Keratinocyte (primary cell): ENCODE measurements around the gene SSPN. TPM values are rescaled to one million over a fixed set of nuclear protein-coding genes. Genes with fewer than 3 reads are reported as not detected.
"Not testable (repeated sequence)": the region's sequence is repeated elsewhere in the genome, so short reads cannot be mapped to it uniquely, and the experiment has no call there.

Experiments used
- DNase-seq: peaks from one replicate; pipeline ENCODE4 v3.0.0-alpha.2; 2011; ENCODE audit warnings: low read depth, missing footprints, low spot score
- FAIRE-seq: peaks from 2 replicates; lab custom pipeline; 2011; peaks lifted over from hg19 to GRCh38; lab: Jason Lieb, UNC
- H2AFZ ChIP-seq: 2 replicates; pipeline ENCODE4 v1.6.0; 2012; ENCODE audit warnings: low read length, control low read depth, inconsistent platforms; ENCODE audit not compliant: control insufficient read depth
- H3K27ac ChIP-seq: 2 replicates; pipeline ENCODE4 v1.5.1; 2011; ENCODE audit warnings: low read length; ENCODE audit not compliant: control insufficient read depth, insufficient read depth
- H3K27me3 ChIP-seq: 3 replicates; pipeline ENCODE4 v1.6.0; 2011; ENCODE audit warnings: low read length; ENCODE audit not compliant: control insufficient read depth, insufficient read depth; ENCODE audit errors: extremely low read depth
- H3K36me3 ChIP-seq, 2 experiments: 2 replicates in 1 of 2; 3 replicates in 1 of 2; pipeline ENCODE4 v1.5.1; 2011; ENCODE audit warnings: low read length in 2 of 2, mild to moderate bottlenecking in 1 of 2; ENCODE audit not compliant: control insufficient read depth in 2 of 2, insufficient read depth in 2 of 2; ENCODE audit errors: extremely low read depth in 1 of 2
- H3K4me1 ChIP-seq: 3 replicates; pipeline ENCODE4 v1.5.1; 2011; ENCODE audit warnings: low read length; ENCODE audit not compliant: control insufficient read depth, insufficient read depth; ENCODE audit errors: extremely low read depth
- H3K4me2 ChIP-seq: 3 replicates; pipeline ENCODE4 v1.6.0; 2011; ENCODE audit warnings: low read depth, low read length; ENCODE audit not compliant: control insufficient read depth, insufficient read depth; ENCODE audit errors: extremely low read depth
- H3K4me3 ChIP-seq, 3 experiments: fragments of 200-600 bp in 1 of 3; sonication (generic) in 1 of 3; 2 replicates in 2 of 3; 3 replicates in 1 of 3; pipeline ENCODE4 v1.5.1; 2011 to 2016; ENCODE audit warnings: low read length in 3 of 3, mild to moderate bottlenecking in 3 of 3, control low read depth in 2 of 3, inconsistent platforms in 1 of 3, low read depth in 1 of 3, mixed read lengths in 1 of 3, mixed run types in 1 of 3, moderate library complexity in 1 of 3; ENCODE audit not compliant: control insufficient read depth in 2 of 3, insufficient read depth in 2 of 3; ENCODE audit errors: extremely low read depth in 1 of 3
- H3K79me2 ChIP-seq: 2 replicates; pipeline ENCODE4 v1.6.0; 2012; ENCODE audit warnings: low read length; ENCODE audit not compliant: control insufficient read depth, insufficient read depth
- H3K9ac ChIP-seq: 3 replicates; pipeline ENCODE4 v1.6.0; 2011; ENCODE audit warnings: low read length; ENCODE audit not compliant: control insufficient read depth, insufficient read depth; ENCODE audit errors: extremely low read depth
- H3K9me1 ChIP-seq: 3 replicates; pipeline ENCODE4 v1.6.0; 2011; ENCODE audit warnings: low read length; ENCODE audit not compliant: control insufficient read depth, insufficient read depth; ENCODE audit errors: extremely low read depth
- H3K9me3 ChIP-seq: 2 replicates; pipeline ENCODE4 v1.5.1; 2012; ENCODE audit warnings: low read depth, low read length; ENCODE audit not compliant: control insufficient read depth
- H4K20me1 ChIP-seq: 3 replicates; pipeline ENCODE4 v1.6.0; 2011; ENCODE audit warnings: low read length; ENCODE audit not compliant: control insufficient read depth, insufficient read depth; ENCODE audit errors: extremely low read depth
- CTCF ChIP-seq, 3 experiments: IDR thresholded peaks in 1 of 3; conservative IDR thresholded peaks in 1 of 3; optimal IDR thresholded peaks in 1 of 3; 2 replicates in 2 of 3; 3 replicates in 1 of 3; pipeline versions ENCODE3 to v1.5.1; 2011; ENCODE audit warnings: low read length in 3 of 3, mild to moderate bottlenecking in 3 of 3, moderate library complexity in 2 of 3, control low read depth in 1 of 3, inconsistent platforms in 1 of 3; ENCODE audit not compliant: insufficient read depth in 2 of 3; ENCODE audit errors: extremely low read depth in 1 of 3
- EZH2 ChIP-seq: IDR thresholded peaks from one replicate; pipeline ENCODE4 v1.6.1; 2012; ENCODE audit warnings: inconsistent platforms, mild to moderate bottlenecking, low read length, moderate library complexity
- dilution Hi-C: fragments of 300-500 bp; cut with MboI; formaldehyde crosslinking; loops from one replicate; pipeline ENCODE4 v1.7.0; 2020; ENCODE audit warnings: low sequenced_read_pairs; ENCODE audit not compliant: extremely low pct_ligation_motif_present
- polyA plus RNA-seq, 5 experiments: library from polyadenylated mRNA; depleted of rRNA in 3 of 5; stranded (reverse) in 3 of 5; stranded (forward) in 1 of 5; unstranded in 1 of 5; fragments of >200 nt; gene quantifications; 1 replicate in 1 of 5; 2 replicates in 3 of 5; 3 replicates in 1 of 5; pipeline versions ENCODE4 v1.2.1 to v1.2.3, GENCODE V29; 2011 to 2012; ENCODE audit warnings: missing spikeins in 2 of 5, low read depth in 1 of 5, low replicate concordance in 1 of 5

SSPN gene
- polyA plus RNA-seq, 1 donor (not counting 4 experiments of a cell fraction or from before 2014, with no cell fraction given) = 1.0 TPM

- dilution Hi-C loops = no loop called here
These were observed 36.5 kb downstream of the SSPN start for GRCh38 chr12:26231921-26232320.

GRCh38 chr12:26233631-26234030 lies 38.3 kb downstream of the SSPN start:
- no peaks in the 10 kb centered on the region for H3K9me1 ChIP-seq
- TF ChIP-seq CTCF (optimal IDR thresholded peaks at IDR 0.05 in 1 of 3, IDR thresholded peaks at IDR 0.05 in 1 of 3, conservative IDR thresholded peaks at IDR 0.05 in 1 of 3; ENCODE audit: extremely low read depth in 1 of 3, insufficient read depth in 2 of 3, low read length in 3 of 3) = no peak
- no peak for TF ChIP-seq EZH2
- dilution Hi-C loops = no loop called here
- no peak overlapping the region for H3K4me2 ChIP-seq
- H3K9me3 ChIP-seq = no peaks in the 10 kb centered on the region
- H3K4me3 ChIP-seq = no peak overlapping the region
- H3K79me2 ChIP-seq = no peaks in the 10 kb centered on the region
- no peak overlapping the region for H3K9ac ChIP-seq
- H3K27ac ChIP-seq = no peak overlapping the region
- peaks cover 5% of the 10 kb centered on the region for H3K4me1 ChIP-seq
- no peaks in the 10 kb centered on the region for H3K36me3 ChIP-seq
- no peak for FAIRE-seq
- DNase-seq = no peak
- no peaks in the 10 kb centered on the region for H4K20me1 ChIP-seq
- no peak overlapping the region for H2AFZ ChIP-seq
- no peaks in the 10 kb centered on the region for H3K27me3 ChIP-seq

More at GRCh38 chr12:26231921-26232320, 36.5 kb downstream of the SSPN start:
- no peak for TF ChIP-seq CTCF (optimal IDR thresholded peaks at IDR 0.05 in 1 of 3, IDR thresholded peaks at IDR 0.05 in 1 of 3, conservative IDR thresholded peaks at IDR 0.05 in 1 of 3; ENCODE audit: extremely low read depth in 1 of 3, insufficient read depth in 2 of 3, low read length in 3 of 3)
- no peak for TF ChIP-seq EZH2
- H3K79me2 ChIP-seq = no peaks in the 10 kb centered on the region
- peaks cover 2% of the 10 kb centered on the region for H3K4me1 ChIP-seq
- no peak overlapping the region for H3K4me3 ChIP-seq
- FAIRE-seq (no peak), DNase-seq (no peak)
- H3K27me3 ChIP-seq = no peaks in the 10 kb centered on the region
- H3K9me3 ChIP-seq = no peaks in the 10 kb centered on the region
- H2AFZ ChIP-seq = no peak overlapping the region
- no peaks in the 10 kb centered on the region for H3K36me3 ChIP-seq
- no peaks in the 10 kb centered on the region for H3K9me1 ChIP-seq
- no peaks in the 10 kb centered on the region for H4K20me1 ChIP-seq
- no peak overlapping the region for H3K4me2 ChIP-seq
- no peak overlapping the region for H3K9ac ChIP-seq
- H3K27ac ChIP-seq = no peak overlapping the region

DNA sequence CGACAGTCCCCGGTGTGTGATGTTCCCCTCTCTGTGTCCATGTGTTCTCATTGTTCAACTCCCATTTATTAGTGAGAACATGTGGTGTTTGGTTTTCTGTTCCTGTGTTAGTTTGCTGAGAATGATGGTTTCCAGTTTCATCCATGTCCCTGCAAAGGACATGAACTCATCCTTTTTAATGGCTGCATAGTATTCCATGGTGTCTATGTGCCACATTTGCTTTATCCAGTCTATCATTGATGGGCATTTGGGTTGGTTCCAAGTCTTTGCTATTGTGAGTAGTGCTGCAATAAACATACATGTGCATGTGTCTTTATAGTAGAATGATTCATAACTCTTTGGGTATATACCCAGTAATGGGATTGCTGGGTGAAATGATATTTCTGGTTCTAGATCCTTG lies 40.1 kb downstream of the SSPN start:
- H3K9me3 ChIP-seq, H3K4me2 ChIP-seq, H3K27ac ChIP-seq, FAIRE-seq, H4K20me1 ChIP-seq, H3K36me3 ChIP-seq, H3K4me3 ChIP-seq, H3K9ac ChIP-seq, H3K27me3 ChIP-seq, DNase-seq, H3K9me1 ChIP-seq, dilution Hi-C loops, H3K79me2 ChIP-seq, H2AFZ ChIP-seq: not testable (repeated sequence)
- H3K4me1 ChIP-seq = peaks cover 23% of the 10 kb centered on the region
